ENCODE measurements around the gene PLCB4.

The PLCB4 gene

GRCh38 chr20:9185511-9185910, 116.6 kb downstream of the PLCB4 start:
- FAIRE-seq: no peak

- no peak for FAIRE-seq
Measured at GRCh38 chr20:9186396-9186795, 117.5 kb downstream of the PLCB4 start.

- FAIRE-seq: no peak
Measured at GRCh38 chr20:9195031-9195430, 126.1 kb downstream of the PLCB4 start.

GRCh38 chr20:9196110-9196509, 127.2 kb downstream of the PLCB4 start:
- no peak for FAIRE-seq

- no peak for FAIRE-seq
Measured at GRCh38 chr20:9198460-9198859, 129.6 kb downstream of the PLCB4 start.

GRCh38 chr20:9200196-9200595, 131.3 kb downstream of the PLCB4 start:
- FAIRE-seq: no peak

GRCh38 chr20:9200620-9201019, 131.7 kb downstream of the PLCB4 start:
- FAIRE-seq: no peak

- no peak for FAIRE-seq
Measured at GRCh38 chr20:9202420-9203080, 133.7 kb downstream of the PLCB4 start.

- no peak for FAIRE-seq
Measured at GRCh38 chr20:9203081-9203447, 134.2 kb downstream of the PLCB4 start.

GRCh38 chr20:9204979-9205378, 136.1 kb downstream of the PLCB4 start:
- FAIRE-seq: no peak

GRCh38 chr20:9206486-9206885, 137.6 kb downstream of the PLCB4 start:
- FAIRE-seq: no peak

GRCh38 chr20:9207253-9207652, 138.4 kb downstream of the PLCB4 start:
- FAIRE-seq: no peak

GRCh38 chr20:9210356-9210755, 141.5 kb downstream of the PLCB4 start:
- no peak for FAIRE-seq

GRCh38 chr20:9211016-9211760, 142.3 kb downstream of the PLCB4 start:
- FAIRE-seq: no peak

- FAIRE-seq: no peak
Measured at GRCh38 chr20:9212735-9213134, 143.8 kb downstream of the PLCB4 start.

- no peak for FAIRE-seq
Measured at GRCh38 chr20:9214685-9215084, 145.8 kb downstream of the PLCB4 start.

- FAIRE-seq: no peak
Measured at GRCh38 chr20:9215539-9215938, 146.7 kb downstream of the PLCB4 start.

- no peak for FAIRE-seq
Measured at GRCh38 chr20:9218531-9218961, 149.7 kb downstream of the PLCB4 start.

GRCh38 chr20:9220874-9221547, 152.1 kb downstream of the PLCB4 start:
- FAIRE-seq: no peak

GRCh38 chr20:9223296-9223695, 154.4 kb downstream of the PLCB4 start:
- no peak for FAIRE-seq

- FAIRE-seq: no peak
Measured at GRCh38 chr20:9225879-9226278, 157.0 kb downstream of the PLCB4 start.

GRCh38 chr20:9227896-9228615, 159.2 kb downstream of the PLCB4 start:
- FAIRE-seq: no peak

GRCh38 chr20:9228774-9229450, 160.0 kb downstream of the PLCB4 start:
- no peak for FAIRE-seq
